T-helper 2 cell treated with Interferon-gamma antibody and Interleukin-4, amounts not matched to agents 5 μg/mL and 100 μg/mL, for 36 hours (primary cell): ENCODE data around the gene TTC6.

Experiments
- DNase-seq: peaks from one replicate; pipeline ENCODE4 v3.0.0; 2021; ENCODE audit warnings: low spot score
- H3K27ac Mint-ChIP-seq: one replicate; pipeline ENCODE4 v1.8.0; 2021; ENCODE audit warnings: mild to moderate bottlenecking, mixed read lengths
- H3K27me3 Mint-ChIP-seq: one replicate; pipeline ENCODE4 v1.8.0; 2021; ENCODE audit warnings: low read depth, mixed read lengths
- H3K36me3 Mint-ChIP-seq: one replicate; pipeline ENCODE4 v1.8.0; 2021; ENCODE audit warnings: low read depth, mixed read lengths
- H3K4me1 Mint-ChIP-seq: one replicate; pipeline ENCODE4 v1.8.0; 2021; ENCODE audit warnings: low read depth, mixed read lengths
- H3K4me3 Mint-ChIP-seq: one replicate; pipeline ENCODE4 v1.8.0; 2022; ENCODE audit warnings: mild to moderate bottlenecking, moderate library complexity, mixed read lengths
- H3K9me3 Mint-ChIP-seq: one replicate; pipeline ENCODE4 v1.8.0; 2021; ENCODE audit warnings: mixed read lengths

TTC6 gene

GRCh38 chr14:37571391-37571790 is 24.0 kb upstream of the TTC6 start:
- Mint-ChIP-seq H3K27me3 (no peaks in the 10 kb centered on the region), H3K9me3 (no peaks in the 10 kb centered on the region), H3K27ac (no peak overlapping the region), H3K4me3 (no peak overlapping the region), H3K4me1 (no peaks in the 10 kb centered on the region), H3K36me3 (no peaks in the 10 kb centered on the region)
- DNase-seq = no peak

GRCh38 chr14:37573356-37573755 is 22.1 kb upstream of the TTC6 start:
- H3K4me1 Mint-ChIP-seq = no peaks in the 10 kb centered on the region
- no peak overlapping the region for H3K4me3 Mint-ChIP-seq
- no peak for DNase-seq
- no peaks in the 10 kb centered on the region for H3K9me3 Mint-ChIP-seq
- no peak overlapping the region for H3K27ac Mint-ChIP-seq
- no peaks in the 10 kb centered on the region for H3K27me3 Mint-ChIP-seq
- no peaks in the 10 kb centered on the region for H3K36me3 Mint-ChIP-seq

GRCh38 chr14:37579274-37579673 is 16.2 kb upstream of the TTC6 start:
- Mint-ChIP-seq H3K36me3 (no peaks in the 10 kb centered on the region), H3K4me3 (no peak overlapping the region), H3K4me1 (no peaks in the 10 kb centered on the region), H3K9me3 (no peaks in the 10 kb centered on the region), H3K27me3 (peaks cover 6% of the 10 kb centered on the region), H3K27ac (no peak overlapping the region)
- no peak for DNase-seq

- peaks cover 9% of the 10 kb centered on the region for H3K27me3 Mint-ChIP-seq
- no peaks in the 10 kb centered on the region for H3K36me3 Mint-ChIP-seq
- H3K4me3 Mint-ChIP-seq = no peak overlapping the region
- no peaks in the 10 kb centered on the region for H3K9me3 Mint-ChIP-seq
- no peaks in the 10 kb centered on the region for H3K4me1 Mint-ChIP-seq
- H3K27ac Mint-ChIP-seq = no peak overlapping the region
- DNase-seq = no peak
These were observed 15.3 kb upstream of the TTC6 start for GRCh38 chr14:37580146-37580545.

GRCh38 chr14:37583358-37584210 is 11.8 kb upstream of the TTC6 start:
- Mint-ChIP-seq H3K27me3 (peaks cover 38% of the 10 kb centered on the region), H3K4me3 (no peak overlapping the region), H3K27ac (no peak overlapping the region), H3K4me1 (no peaks in the 10 kb centered on the region), H3K9me3 (no peaks in the 10 kb centered on the region), H3K36me3 (no peaks in the 10 kb centered on the region)
- DNase-seq = no peak

GRCh38 chr14:37584211-37585100 is 11.0 kb upstream of the TTC6 start:
- H3K27ac Mint-ChIP-seq = no peak overlapping the region
- H3K9me3 Mint-ChIP-seq = no peaks in the 10 kb centered on the region
- DNase-seq = no peak
- no peaks in the 10 kb centered on the region for H3K36me3 Mint-ChIP-seq
- H3K4me1 Mint-ChIP-seq = no peaks in the 10 kb centered on the region
- peaks cover 47% of the 10 kb centered on the region for H3K27me3 Mint-ChIP-seq
- H3K4me3 Mint-ChIP-seq = no peak overlapping the region

GRCh38 chr14:37585101-37585511 is 10.3 kb upstream of the TTC6 start:
- DNase-seq = no peak
- Mint-ChIP-seq H3K27ac (no peak overlapping the region), H3K9me3 (peaks cover under 1% of the 10 kb centered on the region), H3K4me3 (no peak overlapping the region), H3K4me1 (no peaks in the 10 kb centered on the region), H3K36me3 (no peaks in the 10 kb centered on the region), H3K27me3 (peaks cover 49% of the 10 kb centered on the region)

- Mint-ChIP-seq H3K27me3 (peaks cover 60% of the 10 kb centered on the region), H3K27ac (no peak overlapping the region), H3K36me3 (no peaks in the 10 kb centered on the region), H3K9me3 (peaks cover 2% of the 10 kb centered on the region), H3K4me1 (no peaks in the 10 kb centered on the region), H3K4me3 (no peak overlapping the region)
- DNase-seq = no peak
These were observed 9.2 kb upstream of the TTC6 start for GRCh38 chr14:37585971-37586796.

- DNase-seq = no peak
- H3K4me1 Mint-ChIP-seq = no peaks in the 10 kb centered on the region
- H3K36me3 Mint-ChIP-seq = no peaks in the 10 kb centered on the region
- no peak overlapping the region for H3K27ac Mint-ChIP-seq
- H3K4me3 Mint-ChIP-seq = no peak overlapping the region
- peaks cover 2% of the 10 kb centered on the region for H3K9me3 Mint-ChIP-seq
- peaks cover 62% of the 10 kb centered on the region for H3K27me3 Mint-ChIP-seq
These were observed 8.7 kb upstream of the TTC6 start for GRCh38 chr14:37586797-37587130.

- Mint-ChIP-seq H3K27ac (no peak overlapping the region), H3K4me1 (no peaks in the 10 kb centered on the region), H3K9me3 (peaks cover 2% of the 10 kb centered on the region), H3K27me3 (peaks cover 65% of the 10 kb centered on the region), H3K36me3 (no peaks in the 10 kb centered on the region), H3K4me3 (no peak overlapping the region)
- DNase-seq = no peak
These were observed 8.2 kb upstream of the TTC6 start for GRCh38 chr14:37587131-37587803.

GRCh38 chr14:37587881-37588666 is 7.4 kb upstream of the TTC6 start:
- no peak for DNase-seq
- peaks cover 2% of the 10 kb centered on the region for H3K9me3 Mint-ChIP-seq
- H3K27ac Mint-ChIP-seq = no peak overlapping the region
- H3K4me3 Mint-ChIP-seq = no peak overlapping the region
- H3K4me1 Mint-ChIP-seq = no peaks in the 10 kb centered on the region
- H3K27me3 Mint-ChIP-seq = peaks cover 69% of the 10 kb centered on the region
- H3K36me3 Mint-ChIP-seq = no peaks in the 10 kb centered on the region

- Mint-ChIP-seq H3K9me3 (peaks cover 2% of the 10 kb centered on the region), H3K27ac (no peak overlapping the region), H3K4me1 (no peaks in the 10 kb centered on the region), H3K36me3 (no peaks in the 10 kb centered on the region), H3K27me3 (peaks cover 72% of the 10 kb centered on the region), H3K4me3 (no peak overlapping the region)
- no peak for DNase-seq
These were observed 6.8 kb upstream of the TTC6 start for GRCh38 chr14:37588667-37588955.
